Panc1 (cell line): ENCODE measurements around the gene KIAA1217. TPM values are rescaled to one million over a fixed set of nuclear protein-coding genes. Genes with fewer than 3 reads are reported as not detected.

Experiments used
- ATAC-seq: fragments of 200-7000 bp; cut with Tn5 transposase; 2 replicates; pipeline ENCODE4 v1.9.1; 2020; ENCODE audit warnings: mild to moderate bottlenecking, moderate library complexity
- BruUV-seq: library from RNA; stranded (reverse); fragments of 400-500 nt; replicated peaks from 2 replicates; lab custom pipeline; 2021; lab: Mats Ljungman, UMichigan
- CTCF ChIA-PET: fragments of 300-600 bp; sonication (Branson Sonifier 250); formaldehyde crosslinking; loops from one replicate; lab custom pipeline; 2022; ENCODE audit warnings: antibody characterized with exemption; lab: Charles Lee
- POLR2A ChIA-PET: fragments of 300-600 bp; sonication (Branson Sonifier 250); formaldehyde crosslinking; loops from one replicate; lab custom pipeline; 2022; ENCODE audit warnings: antibody characterized with exemption; lab: Charles Lee
- DNase-seq: peaks from one replicate; pipeline ENCODE4 v3.0.0-alpha.2; 2010; ENCODE audit warnings: low read depth, low spot score
- H3K27ac ChIP-seq: 2 replicates; pipeline ENCODE4 v1.5.1; 2011; ENCODE audit warnings: mild to moderate bottlenecking, low read length, inconsistent platforms
- H3K27me3 ChIP-seq: fragments of 200-500 bp; sonication (Bioruptor generic); 2 replicates; pipeline ENCODE4 v1.6.0; 2014; ENCODE audit warnings: low read length, inconsistent platforms; ENCODE audit not compliant: control insufficient read depth, insufficient read depth
- H3K36me3 ChIP-seq: fragments of 200-500 bp; sonication (Bioruptor generic); 2 replicates; pipeline ENCODE4 v1.5.1; 2014; ENCODE audit warnings: inconsistent platforms, mild to moderate bottlenecking, low read length, moderate library complexity; ENCODE audit not compliant: control insufficient read depth, insufficient read depth
- H3K4me1 ChIP-seq: 2 replicates; pipeline ENCODE4 v1.5.1; 2011; ENCODE audit warnings: inconsistent platforms, mild to moderate bottlenecking, low read length, moderate library complexity; ENCODE audit not compliant: control insufficient read depth, insufficient read depth
- H3K4me3 ChIP-seq, 2 experiments: 2 replicates each; pipeline ENCODE4 v1.5.1; 2011 to 2012; ENCODE audit warnings: low read depth in 2 of 2, low read length in 2 of 2, mild to moderate bottlenecking in 2 of 2, inconsistent platforms in 1 of 2, moderate library complexity in 1 of 2
- H3K9me3 ChIP-seq: fragments of 200-500 bp; sonication (Bioruptor generic); 2 replicates; pipeline ENCODE4 v1.5.1; 2014; ENCODE audit warnings: low read depth, mild to moderate bottlenecking, inconsistent platforms, low read length, moderate library complexity; ENCODE audit not compliant: control insufficient read depth, insufficient read depth
- CTCF ChIP-seq: fragments of 450-650 bp; IDR thresholded peaks from 2 replicates; pipeline ENCODE4 v1.5.1; 2017; ENCODE audit warnings: mild to moderate bottlenecking
- POLR2AphosphoS5 ChIP-seq: IDR thresholded peaks from 2 replicates; pipeline ENCODE4 v1.6.1; 2012; ENCODE audit warnings: mild to moderate bottlenecking, low read depth, low read length, moderate library complexity
- REST ChIP-seq, 2 experiments: IDR thresholded peaks; 2 replicates each; pipeline ENCODE4 v1.6.1; 2011 to 2012; ENCODE audit warnings: low read depth in 2 of 2, control low read depth in 1 of 2, low read length in 1 of 2, mild to moderate bottlenecking in 1 of 2, moderate library complexity in 1 of 2; ENCODE audit not compliant: insufficient read depth in 1 of 2
- SIN3A ChIP-seq: IDR thresholded peaks from 2 replicates; pipeline ENCODE4 v1.6.1; 2012; ENCODE audit warnings: low read depth, mild to moderate bottlenecking, low read length, moderate library complexity, borderline replicate concordance; ENCODE audit not compliant: insufficient read depth
- TCF7L2 ChIP-seq: IDR thresholded peaks from 2 replicates; pipeline ENCODE4 v1.6.1; 2011; ENCODE audit warnings: mild to moderate bottlenecking, low read depth, low read length, inconsistent platforms
- in situ Hi-C: cut with HindIII; loops from 2 replicates; pipeline ENCODE4 v1.10.0; 2016; ENCODE audit warnings: low sequenced_read_pairs, low pct_unique_long_range_greater_than_20kb
- intact Hi-C: fragments of 100-400 bp; cut with micrococcal nuclease; formaldehyde crosslinking; loops from one replicate; pipeline ENCODE4 v1.10.0; 2022; ENCODE audit not compliant: unreplicated experiment
- total RNA-seq: library from RNA; stranded (reverse); gene quantifications from one replicate; pipeline ENCODE4 v1.2.1, GENCODE V29; 2021; ENCODE audit not compliant: unreplicated experiment

KIAA1217 gene
- total RNA-seq, 1 experiment from 2014 or later = 11.6 TPM

- in situ Hi-C loops (no loop called here), intact Hi-C loops (no loop called here)
- H3K4me1 ChIP-seq = peaks cover 13% of the 10 kb centered on the region
- no TSS peak for BruUV-seq
- DNase-seq (no peak), ATAC-seq (no peak)
- H3K27me3 ChIP-seq = no peaks in the 10 kb centered on the region
- TF ChIP-seq REST (IDR thresholded peaks at IDR 0.05; ENCODE audit: insufficient read depth in 1 of 2, low read depth in 2 of 2, low read length in 1 of 2) (no peak), POLR2AphosphoS5 (no peak), TCF7L2 (no peak), SIN3A (no peak), CTCF (no peak)
- ChIA-PET POLR2A (interaction anchor here (0.7 kb wide), 1 partner anchor 769 kb away, joined by 7 read pairs; no protein-coding TSS in a partner anchor), CTCF (no interaction called here)
- H3K36me3 ChIP-seq = no peaks in the 10 kb centered on the region
- no peak overlapping the region for H3K27ac ChIP-seq
- H3K9me3 ChIP-seq = no peaks in the 10 kb centered on the region
- no peak overlapping the region for H3K4me3 ChIP-seq
Observed at GRCh38 chr10:24210501-24210900, 1.6 kb downstream of the KIAA1217 start.

- Histone ChIP-seq H3K27ac (no peak overlapping the region), H3K36me3 (no peaks in the 10 kb centered on the region), H3K27me3 (no peaks in the 10 kb centered on the region), H3K4me3 (no peak overlapping the region), H3K9me3 (no peaks in the 10 kb centered on the region), H3K4me1 (peaks cover 6% of the 10 kb centered on the region)
- DNase-seq (no peak), ATAC-seq (no peak)
- BruUV-seq = no TSS peak
- intact Hi-C loops = no loop called here
- TF ChIP-seq TCF7L2 (no peak), SIN3A (no peak), REST (IDR thresholded peaks at IDR 0.05; ENCODE audit: insufficient read depth in 1 of 2, low read depth in 2 of 2, low read length in 1 of 2) (no peak), CTCF (no peak), POLR2AphosphoS5 (no peak)
- POLR2A ChIA-PET = no interaction called here
- in situ Hi-C loops = no loop called here
- CTCF ChIA-PET = no interaction called here
Observed at GRCh38 chr10:24213266-24213665, 4.3 kb downstream of the KIAA1217 start.
